Panc1 (cell line): ENCODE results near the gene ZNF689. TPM values are rescaled to one million over a fixed set of nuclear protein-coding genes. Genes with fewer than 3 reads are reported as not detected.
A peak's percentile ranks its signal among the peaks of the same experiment; 100 is the strongest.

Experiments
- ATAC-seq: fragments of 200-7000 bp; cut with Tn5 transposase; 2 replicates; pipeline ENCODE4 v1.9.1; 2020; ENCODE audit warnings: mild to moderate bottlenecking, moderate library complexity
- BruUV-seq: library from RNA; stranded (reverse); fragments of 400-500 nt; replicated peaks from 2 replicates; lab custom pipeline; 2021; lab: Mats Ljungman, UMichigan
- CTCF ChIA-PET: fragments of 300-600 bp; sonication (Branson Sonifier 250); formaldehyde crosslinking; loops from one replicate; lab custom pipeline; 2022; ENCODE audit warnings: antibody characterized with exemption; lab: Charles Lee
- POLR2A ChIA-PET: fragments of 300-600 bp; sonication (Branson Sonifier 250); formaldehyde crosslinking; loops from one replicate; lab custom pipeline; 2022; ENCODE audit warnings: antibody characterized with exemption; lab: Charles Lee
- DNase-seq: peaks from one replicate; pipeline ENCODE4 v3.0.0-alpha.2; 2010; ENCODE audit warnings: low read depth, low spot score
- H3K27ac ChIP-seq: 2 replicates; pipeline ENCODE4 v1.5.1; 2011; ENCODE audit warnings: mild to moderate bottlenecking, low read length, inconsistent platforms
- H3K27me3 ChIP-seq: fragments of 200-500 bp; sonication (Bioruptor generic); 2 replicates; pipeline ENCODE4 v1.6.0; 2014; ENCODE audit warnings: low read length, inconsistent platforms; ENCODE audit not compliant: control insufficient read depth, insufficient read depth
- H3K36me3 ChIP-seq: fragments of 200-500 bp; sonication (Bioruptor generic); 2 replicates; pipeline ENCODE4 v1.5.1; 2014; ENCODE audit warnings: inconsistent platforms, mild to moderate bottlenecking, low read length, moderate library complexity; ENCODE audit not compliant: control insufficient read depth, insufficient read depth
- H3K4me1 ChIP-seq: 2 replicates; pipeline ENCODE4 v1.5.1; 2011; ENCODE audit warnings: inconsistent platforms, mild to moderate bottlenecking, low read length, moderate library complexity; ENCODE audit not compliant: control insufficient read depth, insufficient read depth
- H3K4me3 ChIP-seq, 2 experiments: 2 replicates each; pipeline ENCODE4 v1.5.1; 2011 to 2012; ENCODE audit warnings: low read depth in 2 of 2, low read length in 2 of 2, mild to moderate bottlenecking in 2 of 2, inconsistent platforms in 1 of 2, moderate library complexity in 1 of 2
- H3K9me3 ChIP-seq: fragments of 200-500 bp; sonication (Bioruptor generic); 2 replicates; pipeline ENCODE4 v1.5.1; 2014; ENCODE audit warnings: low read depth, mild to moderate bottlenecking, inconsistent platforms, low read length, moderate library complexity; ENCODE audit not compliant: control insufficient read depth, insufficient read depth
- CTCF ChIP-seq: fragments of 450-650 bp; IDR thresholded peaks from 2 replicates; pipeline ENCODE4 v1.5.1; 2017; ENCODE audit warnings: mild to moderate bottlenecking
- POLR2AphosphoS5 ChIP-seq: IDR thresholded peaks from 2 replicates; pipeline ENCODE4 v1.6.1; 2012; ENCODE audit warnings: mild to moderate bottlenecking, low read depth, low read length, moderate library complexity
- REST ChIP-seq, 2 experiments: IDR thresholded peaks; 2 replicates each; pipeline ENCODE4 v1.6.1; 2011 to 2012; ENCODE audit warnings: low read depth in 2 of 2, control low read depth in 1 of 2, low read length in 1 of 2, mild to moderate bottlenecking in 1 of 2, moderate library complexity in 1 of 2; ENCODE audit not compliant: insufficient read depth in 1 of 2
- SIN3A ChIP-seq: IDR thresholded peaks from 2 replicates; pipeline ENCODE4 v1.6.1; 2012; ENCODE audit warnings: low read depth, mild to moderate bottlenecking, low read length, moderate library complexity, borderline replicate concordance; ENCODE audit not compliant: insufficient read depth
- TCF7L2 ChIP-seq: IDR thresholded peaks from 2 replicates; pipeline ENCODE4 v1.6.1; 2011; ENCODE audit warnings: mild to moderate bottlenecking, low read depth, low read length, inconsistent platforms
- in situ Hi-C: cut with HindIII; loops from 2 replicates; pipeline ENCODE4 v1.10.0; 2016; ENCODE audit warnings: low sequenced_read_pairs, low pct_unique_long_range_greater_than_20kb
- intact Hi-C: fragments of 100-400 bp; cut with micrococcal nuclease; formaldehyde crosslinking; loops from one replicate; pipeline ENCODE4 v1.10.0; 2022; ENCODE audit not compliant: unreplicated experiment
- total RNA-seq: library from RNA; stranded (reverse); gene quantifications from one replicate; pipeline ENCODE4 v1.2.1, GENCODE V29; 2021; ENCODE audit not compliant: unreplicated experiment

Gene ZNF689
- total RNA-seq, 1 experiment from 2014 or later: 16.5 TPM

- Histone ChIP-seq H3K36me3 (no peaks in the 10 kb centered on the region), H3K27me3 (no peaks in the 10 kb centered on the region), H3K27ac (no peak overlapping the region), H3K9me3 (no peaks in the 10 kb centered on the region), H3K4me1 (peaks cover 9% of the 10 kb centered on the region), H3K4me3 (no peak overlapping the region)
- DNase-seq (no peak), ATAC-seq (no peak)
- BruUV-seq: TSS peak; percentile 51
- CTCF ChIA-PET: no interaction called here
- in situ Hi-C loops (no loop called here), intact Hi-C loops (no loop called here)
- POLR2A ChIA-PET: no interaction called here
- TF ChIP-seq TCF7L2 (no peak), SIN3A (no peak), POLR2AphosphoS5 (no peak), CTCF (no peak), REST (IDR thresholded peaks at IDR 0.05; ENCODE audit: insufficient read depth in 1 of 2, low read depth in 2 of 2, low read length in 1 of 2) (no peak)
These were observed 40.2 kb downstream of the ZNF689 start for GRCh38 chr16:30569746-30570635.

- intact Hi-C loops (no loop called here), in situ Hi-C loops (no loop called here)
- no TSS peak for BruUV-seq
- no peak overlapping the region for H3K27ac ChIP-seq
- DNase-seq: no peak
- H3K9me3 ChIP-seq: no peaks in the 10 kb centered on the region
- no peaks in the 10 kb centered on the region for H3K36me3 ChIP-seq
- peaks cover 9% of the 10 kb centered on the region for H3K4me1 ChIP-seq
- ChIA-PET CTCF (no interaction called here), POLR2A (interaction anchor here (0.7 kb wide), 1 partner anchor 412 kb away, joined by 3 read pairs; no protein-coding TSS in a partner anchor)
- ATAC-seq: no peak
- H3K27me3 ChIP-seq: no peaks in the 10 kb centered on the region
- no peak overlapping the region for H3K4me3 ChIP-seq
- TF ChIP-seq POLR2AphosphoS5 (no peak), TCF7L2 (no peak), REST (IDR thresholded peaks at IDR 0.05; ENCODE audit: insufficient read depth in 1 of 2, low read depth in 2 of 2, low read length in 1 of 2) (no peak), SIN3A (no peak), CTCF (no peak)
These were observed 40.9 kb downstream of the ZNF689 start for GRCh38 chr16:30569281-30569680.
